GM10266 (cell line): ENCODE results near the gene CTDSPL.
"Not testable (repeated sequence)": the region's sequence is repeated elsewhere in the genome, so short reads cannot be mapped to it uniquely, and the experiment has no call there.

Source experiments
- DNase-seq: peaks from one replicate; pipeline ENCODE4 v3.0.0; 2012; ENCODE audit errors: extremely low spot score
- TF ChIP-seq, protein P1 (sequence below): IDR thresholded peaks from 2 replicates; pipeline ENCODE4 v1.5.1; 2012; ENCODE audit warnings: mild to moderate bottlenecking, low read depth; ENCODE audit not compliant: control insufficient read depth, insufficient read depth; ENCODE audit errors: missing control alignments

Gene CTDSPL, protein sequence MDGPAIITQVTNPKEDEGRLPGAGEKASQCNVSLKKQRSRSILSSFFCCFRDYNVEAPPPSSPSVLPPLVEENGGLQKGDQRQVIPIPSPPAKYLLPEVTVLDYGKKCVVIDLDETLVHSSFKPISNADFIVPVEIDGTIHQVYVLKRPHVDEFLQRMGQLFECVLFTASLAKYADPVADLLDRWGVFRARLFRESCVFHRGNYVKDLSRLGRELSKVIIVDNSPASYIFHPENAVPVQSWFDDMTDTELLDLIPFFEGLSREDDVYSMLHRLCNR

DNA sequence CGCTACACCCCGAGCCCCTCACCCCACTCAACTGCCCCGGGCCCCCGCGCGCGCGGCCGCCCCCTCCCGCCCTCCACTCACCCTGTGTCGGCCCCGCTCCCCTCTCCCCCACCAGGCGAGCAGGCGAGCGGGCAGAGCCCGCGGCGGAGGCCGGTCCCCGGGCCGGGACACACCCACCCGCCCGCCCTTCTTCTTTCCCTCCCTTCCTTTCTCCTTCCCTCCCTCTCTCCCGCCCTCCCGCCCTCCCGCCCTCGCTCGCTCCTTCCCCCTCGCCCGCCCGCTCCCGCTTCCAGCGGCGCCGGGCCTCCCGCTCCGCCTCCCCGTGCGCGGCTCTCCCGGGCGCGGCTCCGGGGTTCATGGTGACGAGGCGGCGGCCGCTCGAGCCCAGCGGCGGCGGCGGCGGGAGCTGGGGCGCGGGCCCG is at the start of gene CTDSPL:
TSS of gene CTDSPL (plus strand) at position 261 of the 422 bp plus-strand sequence. CDS start 320 bp downstream, outside the sequence.
- DNase-seq: peak; percentile 48
- TF ChIP-seq, protein P1, sequence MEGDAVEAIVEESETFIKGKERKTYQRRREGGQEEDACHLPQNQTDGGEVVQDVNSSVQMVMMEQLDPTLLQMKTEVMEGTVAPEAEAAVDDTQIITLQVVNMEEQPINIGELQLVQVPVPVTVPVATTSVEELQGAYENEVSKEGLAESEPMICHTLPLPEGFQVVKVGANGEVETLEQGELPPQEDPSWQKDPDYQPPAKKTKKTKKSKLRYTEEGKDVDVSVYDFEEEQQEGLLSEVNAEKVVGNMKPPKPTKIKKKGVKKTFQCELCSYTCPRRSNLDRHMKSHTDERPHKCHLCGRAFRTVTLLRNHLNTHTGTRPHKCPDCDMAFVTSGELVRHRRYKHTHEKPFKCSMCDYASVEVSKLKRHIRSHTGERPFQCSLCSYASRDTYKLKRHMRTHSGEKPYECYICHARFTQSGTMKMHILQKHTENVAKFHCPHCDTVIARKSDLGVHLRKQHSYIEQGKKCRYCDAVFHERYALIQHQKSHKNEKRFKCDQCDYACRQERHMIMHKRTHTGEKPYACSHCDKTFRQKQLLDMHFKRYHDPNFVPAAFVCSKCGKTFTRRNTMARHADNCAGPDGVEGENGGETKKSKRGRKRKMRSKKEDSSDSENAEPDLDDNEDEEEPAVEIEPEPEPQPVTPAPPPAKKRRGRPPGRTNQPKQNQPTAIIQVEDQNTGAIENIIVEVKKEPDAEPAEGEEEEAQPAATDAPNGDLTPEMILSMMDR: no peak

DNA sequence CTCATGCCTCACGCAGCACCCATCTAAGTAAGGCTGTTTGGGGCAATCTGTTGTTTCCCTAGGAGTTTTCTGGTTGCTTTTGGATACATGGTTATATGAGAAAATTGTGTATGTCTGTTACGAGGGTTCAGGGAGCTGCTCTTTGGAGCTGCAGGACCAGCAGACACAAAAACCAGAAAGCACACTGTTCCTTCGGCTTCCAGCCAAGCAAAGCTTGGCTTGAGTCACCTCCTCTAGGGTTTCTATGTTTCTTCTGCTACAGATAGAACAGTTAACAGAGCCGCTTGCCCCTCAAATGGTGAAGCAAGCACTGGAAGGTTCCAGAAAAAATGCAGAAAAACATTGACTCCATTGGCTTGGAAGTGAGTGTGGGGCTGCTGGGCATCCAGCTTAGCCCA is 49.2 kb upstream of the CTDSPL start:
- TF ChIP-seq, protein P1: no peak
- DNase-seq: no peak

DNA sequence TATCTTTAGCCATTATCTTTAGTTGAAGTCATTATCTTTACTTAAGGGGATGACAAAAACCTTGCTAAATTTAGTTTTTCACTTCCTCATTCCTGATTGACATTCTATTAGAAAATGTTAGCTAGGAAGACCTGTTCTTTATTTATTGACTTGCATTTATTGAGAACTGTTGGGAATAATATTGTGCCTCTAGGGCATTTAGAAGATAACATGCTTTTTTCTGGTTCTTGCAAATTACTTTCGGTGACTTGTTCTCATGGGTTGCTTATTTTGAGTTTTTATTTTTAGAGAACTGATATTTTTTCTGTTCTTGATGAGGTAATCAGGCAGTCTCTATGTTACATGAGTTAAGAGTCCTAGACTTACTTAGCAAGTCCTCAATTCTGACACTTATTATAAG is 48.3 kb upstream of the CTDSPL start:
- peak; percentile 35 for DNase-seq
- TF ChIP-seq, protein P1: no peak

DNA sequence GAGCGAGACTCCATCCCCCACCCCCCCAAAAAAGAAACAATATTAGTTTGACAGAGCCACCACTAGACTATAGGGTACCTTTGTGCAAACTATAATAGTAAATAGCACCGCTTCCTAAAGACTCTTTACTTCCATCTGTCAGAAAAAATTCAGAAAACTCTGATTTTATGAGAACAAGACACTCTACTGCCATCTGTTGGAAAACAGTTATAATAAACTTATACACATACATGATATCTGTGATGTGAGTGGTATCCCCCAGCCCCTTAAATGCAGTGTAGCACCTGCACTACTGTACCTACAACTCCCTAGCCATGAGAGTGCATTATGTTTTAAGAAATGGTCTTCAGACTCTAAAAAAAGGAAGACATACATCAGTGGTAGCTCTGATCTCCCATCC is 47.1 kb upstream of the CTDSPL start:
- DNase-seq: no peak
- TF ChIP-seq, protein P1: peak; percentile 26

DNA sequence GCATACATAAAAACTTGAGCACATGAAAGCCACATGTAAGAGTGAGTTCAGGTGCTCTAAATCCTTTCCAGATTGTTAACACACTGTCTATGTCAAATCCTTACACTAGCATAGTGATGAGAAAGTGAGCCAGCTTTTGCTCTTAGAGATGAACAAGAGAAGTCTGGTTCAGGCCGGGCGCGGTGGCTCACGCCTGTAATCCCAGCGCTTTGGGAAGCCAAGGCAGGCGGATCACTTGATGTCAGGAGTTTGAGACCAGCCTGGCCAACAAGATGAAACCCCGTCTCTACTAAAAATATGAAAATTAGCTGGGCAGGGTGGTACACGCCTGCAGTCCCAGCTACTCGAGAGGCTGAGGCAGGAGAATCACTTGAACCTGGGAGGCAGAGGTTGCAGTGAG is 46.5 kb upstream of the CTDSPL start:
- not testable (repeated sequence) for DNase-seq

DNA sequence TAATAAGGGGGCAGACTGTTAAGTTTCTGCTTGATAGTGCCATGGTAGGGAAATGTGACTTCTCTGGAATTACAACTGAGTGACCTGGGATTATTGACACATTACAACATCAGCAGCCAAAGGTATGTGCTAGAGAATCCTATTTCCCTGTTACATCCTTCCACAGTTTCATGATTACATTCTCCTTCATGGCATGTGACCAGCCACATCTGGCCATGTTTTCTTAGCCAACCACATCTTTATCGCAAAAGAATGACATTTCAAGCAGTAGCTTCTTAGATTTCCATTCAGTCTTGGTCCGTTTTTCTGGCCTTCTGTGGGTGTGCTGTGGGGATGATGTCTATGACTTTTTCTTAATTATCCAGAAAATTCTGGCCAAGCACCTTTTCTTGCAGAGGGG is 45.4 kb upstream of the CTDSPL start:
- TF ChIP-seq, protein P1: no peak
- DNase-seq: no peak

DNA sequence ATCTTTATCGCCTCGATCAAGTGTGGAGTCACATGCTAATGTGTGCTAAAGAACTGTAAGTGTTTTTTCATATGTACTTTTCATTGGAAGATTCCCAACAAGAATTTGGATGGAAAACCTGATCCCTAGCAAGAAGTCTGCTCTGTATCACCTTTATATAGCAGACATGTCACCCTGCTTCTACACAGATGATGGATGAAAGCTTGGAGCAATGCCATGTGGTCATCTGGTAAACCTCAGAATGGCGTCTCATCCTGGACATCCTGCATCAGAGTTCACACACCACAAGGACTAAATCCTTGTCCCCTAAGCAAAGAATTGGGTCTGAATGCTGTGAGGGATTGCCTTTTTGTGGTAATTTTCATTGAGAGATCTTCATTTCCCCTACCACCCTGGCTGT is 42.1 kb upstream of the CTDSPL start:
- TF ChIP-seq, protein P1: no peak
- no peak for DNase-seq

DNA sequence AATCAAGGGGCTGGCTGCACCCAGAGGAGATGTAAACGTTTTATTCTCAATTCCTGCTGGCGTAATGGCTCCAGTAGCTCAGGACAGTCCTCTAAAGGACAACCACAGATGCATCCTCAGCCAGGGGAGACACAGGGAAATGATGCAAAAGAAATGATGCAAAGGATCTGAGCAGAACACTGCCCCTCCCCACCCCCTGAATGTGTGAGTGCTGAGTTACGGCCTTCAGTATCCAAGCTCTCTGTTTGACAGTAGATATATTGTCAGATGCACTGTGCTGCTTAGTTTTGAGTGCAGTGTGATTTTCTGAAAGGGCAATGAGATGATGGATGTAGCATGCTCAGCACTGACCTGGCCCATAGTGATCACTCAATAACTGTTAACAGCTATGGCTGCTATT is 41.4 kb upstream of the CTDSPL start:
- no peak for DNase-seq
- TF ChIP-seq, protein P1: no peak
